GM18858 (cell line): ENCODE measurements around the gene ATP4A.

Experiments
- ATAC-seq: cut with Tn5 transposase; IDR thresholded peaks from one replicate; pipeline ENCODE4 v1.9.1; 2021; ENCODE audit not compliant: unreplicated experiment

The ATP4A gene

DNA sequence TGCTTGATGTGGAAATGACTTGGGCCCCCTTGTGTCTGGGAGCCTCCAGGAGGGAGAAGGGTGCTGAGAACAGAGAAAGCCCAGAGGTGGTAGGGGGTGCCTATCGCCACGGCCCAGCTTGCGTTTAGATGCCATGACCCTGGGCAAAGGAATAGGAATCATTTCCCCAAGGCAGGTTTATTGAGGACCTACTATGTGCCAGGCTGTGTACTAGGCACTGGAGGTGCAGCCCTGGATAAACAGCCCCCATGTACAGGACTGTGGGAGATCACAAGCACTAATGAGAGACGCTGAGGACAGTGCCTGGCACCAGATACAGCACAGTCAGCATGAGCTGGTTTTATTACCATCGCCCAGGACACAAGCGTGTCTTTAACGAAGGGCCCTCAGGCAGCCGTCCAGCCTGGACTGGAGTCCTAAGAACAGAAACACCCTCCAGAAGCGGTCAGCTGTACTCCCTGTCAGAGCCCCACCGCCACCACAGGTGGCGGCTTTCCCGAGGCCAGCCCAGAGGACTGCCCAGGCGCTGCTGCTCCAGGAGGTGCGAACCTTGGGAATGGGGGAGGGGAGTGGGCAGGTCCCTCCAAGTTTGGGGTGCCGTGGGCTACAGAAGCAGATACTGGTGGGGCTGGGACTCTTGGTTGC, 13.5 kb downstream of the ATP4A start:
- ATAC-seq, result no peak

GRCh38 chr19:35549174-35549788, 14.2 kb downstream of the ATP4A start:
- ATAC-seq, result no peak

DNA sequence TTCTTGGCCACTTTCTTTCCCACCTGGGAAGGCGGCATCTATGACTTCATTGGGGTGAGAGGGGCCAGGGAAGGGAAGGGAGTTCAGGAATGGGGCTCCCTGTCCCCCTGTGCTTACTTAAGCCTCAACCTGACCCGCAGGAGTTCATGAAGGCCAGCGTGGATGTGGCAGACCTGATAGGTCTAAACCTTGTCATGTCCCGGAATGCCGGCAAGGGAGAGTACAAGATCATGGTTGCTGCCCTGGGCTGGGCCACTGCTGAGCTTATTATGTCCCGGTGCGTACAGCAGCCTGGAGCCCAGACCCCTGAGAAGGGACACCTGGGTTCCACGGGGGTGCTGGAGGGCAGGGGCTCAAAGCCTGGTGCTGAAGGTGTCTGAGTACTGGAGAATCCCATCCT, 16.9 kb downstream of the ATP4A start:
- no peak for ATAC-seq

DNA sequence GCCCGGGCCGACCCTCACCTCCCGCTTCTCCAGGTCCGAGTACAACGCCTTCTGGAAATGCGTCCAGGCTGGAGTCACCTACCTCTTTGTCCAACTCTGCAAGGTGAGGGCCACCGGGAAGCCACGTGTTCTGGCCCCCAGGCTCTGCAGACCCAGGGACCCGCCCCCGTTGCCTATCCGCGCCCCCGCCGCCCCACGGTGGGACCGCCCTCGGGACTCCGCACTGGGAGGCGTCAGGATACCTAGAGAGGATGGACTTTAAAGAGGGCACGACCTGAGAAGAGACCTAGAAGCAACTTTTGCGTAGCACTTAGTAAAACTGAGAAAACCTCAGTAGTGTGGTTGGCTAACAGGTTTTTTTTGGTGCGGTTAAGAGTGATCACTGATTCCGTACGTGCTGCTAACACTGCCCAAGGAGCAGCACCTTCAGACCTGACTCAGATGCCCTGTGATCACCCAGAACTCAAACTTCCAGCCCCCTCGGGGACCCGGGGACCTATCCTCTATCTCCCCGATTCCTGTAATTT, 17.5 kb downstream of the ATP4A start:
- no peak for ATAC-seq

GRCh38 chr19:35545001-35545854, 18.2 kb downstream of the ATP4A start, which contains the start of gene TMEM147:
Gene TMEM147 (plus strand): TSS chr19:35545626. CDS start chr19:35545740, 114 bp downstream.
- no peak for ATAC-seq

GRCh38 chr19:35544110-35544802, 19.2 kb downstream of the ATP4A start:
- ATAC-seq, result no peak

GRCh38 chr19:35543280-35544109, 20.0 kb downstream of the ATP4A start:
- no peak for ATAC-seq

DNA sequence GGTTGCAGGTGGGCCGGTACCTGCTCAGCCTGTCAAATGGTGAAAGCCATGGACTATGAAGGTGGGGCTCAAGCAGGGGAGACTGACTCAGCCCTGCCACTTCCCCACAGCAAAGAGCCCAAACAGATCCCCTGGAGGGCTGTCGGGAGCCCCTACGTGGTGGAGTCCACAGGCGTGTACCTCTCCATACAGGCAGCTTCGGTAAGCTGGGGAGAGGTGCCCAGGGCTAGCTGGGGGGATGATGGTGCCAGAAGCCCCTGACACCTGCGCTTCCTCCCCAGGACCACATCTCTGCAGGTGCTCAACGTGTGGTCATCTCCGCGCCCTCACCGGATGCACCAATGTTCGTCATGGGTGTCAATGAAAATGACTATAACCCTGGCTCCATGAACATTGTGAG, 21.2 kb downstream of the ATP4A start:
- ATAC-seq, result no peak

- no peak for ATAC-seq
Observed at GRCh38 chr19:35540356-35540927, 23.0 kb downstream of the ATP4A start.

DNA sequence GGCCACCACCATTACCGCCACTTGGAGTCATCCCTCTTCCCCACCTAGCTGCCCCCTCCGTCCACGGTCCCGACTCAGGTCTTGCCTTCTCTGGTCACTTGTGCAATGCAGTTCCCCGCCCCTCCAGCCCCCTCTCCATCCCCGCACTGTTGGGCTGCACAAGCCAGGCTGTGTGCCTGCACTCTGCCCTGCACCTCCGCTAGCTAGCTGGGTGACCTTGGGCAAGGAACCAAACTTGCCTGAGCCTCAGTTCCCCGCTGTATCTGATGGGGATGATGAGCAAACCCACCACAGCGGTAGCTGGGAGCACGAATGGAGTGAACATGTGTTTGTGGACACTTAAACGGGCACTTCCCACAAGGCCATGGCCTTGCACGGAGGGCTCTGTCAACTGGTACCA, 23.6 kb downstream of the ATP4A start:
- no peak for ATAC-seq

DNA sequence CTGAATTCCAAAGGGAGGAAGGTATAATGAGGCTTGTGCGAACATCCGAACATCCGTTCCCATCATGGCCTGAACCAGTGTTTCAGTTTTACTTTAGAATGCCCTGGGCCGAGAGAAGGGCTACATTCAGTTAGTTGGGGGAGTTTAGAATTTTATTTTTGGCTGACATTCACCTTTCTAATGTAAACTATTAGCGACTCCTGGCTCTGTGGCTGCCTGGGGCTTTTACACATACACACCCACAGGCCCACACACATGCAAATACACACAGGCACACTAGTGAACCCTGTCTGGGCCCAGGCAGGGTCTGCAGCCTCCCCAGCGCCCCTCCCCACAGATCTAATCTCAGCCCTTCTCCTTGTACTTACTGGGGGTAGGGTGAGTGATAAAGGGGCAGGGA, 24.1 kb downstream of the ATP4A start:
- no peak for ATAC-seq

GRCh38 chr19:35534803-35535480, 28.5 kb downstream of the ATP4A start:
- no peak for ATAC-seq

DNA sequence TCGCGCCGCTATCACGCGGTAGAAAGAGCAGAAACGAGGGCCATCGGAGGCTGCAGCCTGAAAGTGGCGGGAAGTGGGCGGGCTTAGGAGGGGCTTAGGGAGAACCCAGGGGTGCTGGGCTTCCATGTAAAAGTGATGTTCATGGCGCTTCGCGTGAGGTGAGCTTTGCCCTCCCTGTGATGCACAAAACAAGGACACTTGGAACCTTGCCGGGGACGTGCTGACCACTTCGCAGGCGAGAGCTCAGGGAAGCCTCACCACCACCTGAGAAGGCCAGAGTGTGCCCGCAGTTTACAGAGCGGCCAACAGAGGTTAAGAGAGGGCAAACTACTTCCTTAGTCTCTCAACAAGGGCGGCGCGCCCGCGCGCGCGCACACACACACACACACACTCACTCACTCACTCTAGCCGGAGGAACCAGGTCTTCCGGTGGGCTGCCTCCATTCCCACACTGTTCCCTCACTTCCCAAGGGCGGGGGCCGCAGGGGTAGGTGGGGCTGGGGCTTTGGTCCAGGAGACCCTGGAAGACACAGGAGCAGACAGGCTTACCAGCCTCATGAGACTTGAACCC, 29.6 kb downstream of the ATP4A start:
- ATAC-seq, result no peak

- no peak for ATAC-seq
Observed at GRCh38 chr19:35533201-35533821, 30.1 kb downstream of the ATP4A start, which contains the start of gene GAPDHS. Gene GAPDHS (plus strand): TSS chr19:35533456. CDS start chr19:35533528, 72 bp downstream.

GRCh38 chr19:35531291-35531690, 32.2 kb downstream of the ATP4A start:
- ATAC-seq, result no peak

DNA sequence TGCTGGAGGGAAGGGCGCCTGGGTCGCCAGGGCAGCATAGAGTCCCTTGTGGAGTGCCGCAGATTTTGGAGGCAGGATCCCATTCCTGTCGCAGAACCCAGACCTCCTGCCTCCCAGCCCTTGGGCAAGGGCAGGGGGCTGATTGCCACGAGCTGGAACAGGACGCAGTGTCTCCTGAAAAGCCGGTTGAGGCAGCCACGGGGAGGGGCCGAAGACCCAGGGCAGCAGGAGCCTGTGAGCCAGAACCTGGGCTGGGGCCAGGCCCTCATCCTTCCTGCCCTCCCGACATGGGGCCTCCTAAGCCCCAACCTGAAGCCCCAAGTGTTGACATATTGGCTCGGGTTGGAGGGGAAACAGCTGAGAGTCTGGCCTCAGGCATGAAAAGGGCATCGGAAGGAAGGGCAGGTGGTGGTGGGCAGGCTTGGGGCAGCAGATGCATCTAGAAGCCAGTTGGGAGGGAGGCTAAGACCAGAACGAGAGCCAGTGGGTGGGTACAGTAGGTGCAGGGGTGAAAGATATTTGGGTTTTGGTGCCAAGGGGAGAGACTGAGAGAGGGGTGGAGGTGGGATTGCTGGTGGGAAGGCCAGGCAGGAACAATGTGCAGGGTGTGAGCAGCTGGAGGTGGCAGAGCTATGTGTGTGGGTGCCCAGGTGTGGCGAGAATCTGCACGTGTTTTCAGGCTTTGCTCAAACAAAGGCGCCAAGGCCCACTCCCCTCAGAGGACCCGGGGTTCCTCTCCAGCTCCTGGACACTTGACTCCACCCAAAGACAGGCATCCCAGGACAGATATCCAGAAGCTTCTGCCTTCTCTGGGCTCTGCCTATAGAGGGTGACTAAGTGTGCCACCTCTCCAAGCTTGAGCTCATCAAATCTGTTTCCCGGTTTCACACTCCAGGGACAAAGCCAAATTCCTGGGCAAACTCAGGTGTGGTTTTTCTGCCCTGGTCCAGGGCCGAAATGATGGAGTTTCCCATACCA, 33.9 kb downstream of the ATP4A start:
- no peak for ATAC-seq
